ENCODE measurements around the gene MTG2. TPM values are rescaled to one million over a fixed set of nuclear protein-coding genes. Genes with fewer than 3 reads are reported as not detected.

Gene MTG2
- total and polyA plus RNA-seq, 2 of the 13 experiments (the other 11 are each of a cell fraction or from before 2014, with no cell fraction given): 20.4 to 37.8 TPM

- TF ChIP-seq HIC2 (CRISPR knock-in tag; IDR thresholded peaks at IDR 0.05; ENCODE audit: low read depth) (no peak), ELF3 (CRISPR knock-in tag; IDR thresholded peaks at IDR 0.05) (no peak), HMGXB3 (CRISPR knock-in tag; IDR thresholded peaks at IDR 0.05; ENCODE audit: borderline replicate concordance) (no peak), ZSCAN29 (CRISPR knock-in tag; conservative IDR thresholded peaks at IDR 0.05) (no peak), ZNF121 (CRISPR knock-in tag; IDR thresholded peaks at IDR 0.05) (no peak), DZIP1 (CRISPR knock-in tag; IDR thresholded peaks at IDR 0.05) (peak; percentile 69; the same call in 1 of the 2 replicates), ZBTB1 (CRISPR knock-in tag; IDR thresholded peaks at IDR 0.05; ENCODE audit: borderline replicate concordance) (no peak)
Measured at GRCh38 chr20:62225820-62226635, 43.2 kb downstream of the MTG2 start (continued).

Data from HepG2 (cell line).